Fibroblast of skin of abdomen (primary cell): ENCODE results near the gene RHBDD3.

Experiments used
- DNase-seq: peaks from one replicate; pipeline ENCODE4 v3.0.0-alpha.2; 2013

The RHBDD3 gene

GRCh38 chr22:29306175-29306834, 38.5 kb upstream of the RHBDD3 start, which contains the start of gene GAS2L1:
Gene GAS2L1, plus strand, starts transcription at chr22:29306650. Its CDS starts 1,456 bp downstream, at chr22:29308106.
- DNase-seq, result peak; percentile 79

DNA sequence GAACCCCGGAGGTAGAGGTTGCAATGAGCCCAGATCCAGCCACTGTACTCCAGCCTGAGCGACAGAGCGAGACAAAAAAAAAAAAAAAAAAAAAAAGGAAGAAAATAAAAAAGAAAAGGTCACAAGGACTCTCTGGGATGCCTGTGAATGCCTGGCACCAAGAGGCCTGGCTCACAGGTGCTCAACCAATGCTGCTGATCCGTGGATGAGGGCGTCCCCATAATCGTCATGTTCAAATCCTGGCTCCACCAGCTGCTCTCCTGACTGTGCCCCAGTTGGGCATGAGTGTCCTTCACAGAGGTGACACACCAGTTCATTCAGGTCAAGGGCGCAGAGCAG, 38.0 kb upstream of the RHBDD3 start:
- DNase-seq, result no peak

DNA sequence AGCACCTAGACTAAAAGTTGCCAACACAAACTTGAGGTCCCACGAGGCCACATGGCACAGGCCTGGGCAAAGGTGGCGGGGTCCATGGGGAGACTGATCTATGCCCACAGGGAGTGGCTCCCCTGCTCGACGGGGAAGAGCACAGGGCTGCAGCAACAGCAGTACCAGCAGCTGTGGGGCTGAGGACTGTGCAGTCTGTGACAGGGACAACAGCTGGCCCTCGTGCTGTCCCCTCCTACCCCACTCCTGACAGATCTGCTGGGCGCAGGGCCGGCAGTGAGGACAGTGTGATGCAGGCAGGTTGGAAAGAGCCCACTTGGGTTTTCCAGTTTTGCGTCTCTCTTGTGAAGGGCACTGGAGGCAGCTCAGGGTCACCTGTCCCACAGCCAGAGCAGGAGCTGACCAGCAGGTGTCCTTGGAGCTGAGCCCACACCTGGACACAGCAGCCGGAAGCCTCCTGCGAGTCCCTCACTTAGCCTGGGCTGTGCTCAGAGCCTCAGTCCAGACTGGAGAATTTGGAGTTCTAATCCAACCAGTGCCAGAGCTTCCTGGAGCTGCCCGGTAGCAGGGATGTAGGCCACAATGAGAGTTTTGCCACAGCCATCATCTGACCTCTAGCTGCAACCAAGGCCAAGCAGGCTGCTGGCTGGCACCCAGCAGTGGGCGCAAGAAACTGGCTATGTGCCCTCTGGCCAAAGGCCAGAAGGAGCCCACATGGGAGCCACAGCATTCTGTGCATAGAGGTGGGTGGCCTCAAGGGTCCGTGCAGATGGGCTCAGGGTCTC, 35.1 kb upstream of the RHBDD3 start:
- DNase-seq, result no peak

DNA sequence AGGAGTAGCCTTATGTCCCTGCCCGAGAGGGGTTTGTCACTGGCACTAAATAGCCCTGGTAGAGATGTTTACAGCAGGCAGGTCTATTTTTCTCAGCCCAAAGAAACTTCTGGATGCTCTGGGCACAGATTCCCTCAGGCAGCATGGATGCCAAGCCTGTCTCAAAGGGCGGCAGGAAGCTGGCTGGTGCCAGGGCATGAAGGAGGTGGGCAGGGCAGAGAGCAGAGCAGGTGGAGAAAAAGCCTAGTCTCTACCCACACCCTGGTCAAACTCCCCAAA, 34.6 kb upstream of the RHBDD3 start:
- DNase-seq, result no peak

GRCh38 chr22:29301716-29302401, 34.1 kb upstream of the RHBDD3 start:
- no peak for DNase-seq

- no peak for DNase-seq
These were observed 33.2 kb upstream of the RHBDD3 start for GRCh38 chr22:29300807-29301601.

DNA sequence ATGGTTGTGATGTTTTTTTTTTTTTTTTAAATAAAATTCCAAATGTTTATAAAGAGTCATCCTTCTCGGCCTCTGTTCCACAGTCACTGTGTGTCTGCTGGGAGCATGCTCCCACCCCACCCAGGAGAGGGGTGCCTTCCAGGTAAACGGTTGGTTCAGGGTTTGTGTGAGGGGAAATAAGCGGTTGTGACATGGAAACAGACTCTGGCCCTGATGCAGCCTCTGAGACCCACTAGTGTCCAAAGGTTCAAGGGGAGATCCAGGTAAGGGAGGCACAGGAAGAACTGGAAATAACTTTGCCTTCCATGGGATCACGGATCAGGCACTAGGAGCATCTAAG, 32.7 kb upstream of the RHBDD3 start:
- no peak for DNase-seq

- no peak for DNase-seq
These were observed 31.5 kb upstream of the RHBDD3 start for GRCh38 chr22:29299136-29299900.

- no peak for DNase-seq
These were observed 30.9 kb upstream of the RHBDD3 start for GRCh38 chr22:29298641-29299040.

DNA sequence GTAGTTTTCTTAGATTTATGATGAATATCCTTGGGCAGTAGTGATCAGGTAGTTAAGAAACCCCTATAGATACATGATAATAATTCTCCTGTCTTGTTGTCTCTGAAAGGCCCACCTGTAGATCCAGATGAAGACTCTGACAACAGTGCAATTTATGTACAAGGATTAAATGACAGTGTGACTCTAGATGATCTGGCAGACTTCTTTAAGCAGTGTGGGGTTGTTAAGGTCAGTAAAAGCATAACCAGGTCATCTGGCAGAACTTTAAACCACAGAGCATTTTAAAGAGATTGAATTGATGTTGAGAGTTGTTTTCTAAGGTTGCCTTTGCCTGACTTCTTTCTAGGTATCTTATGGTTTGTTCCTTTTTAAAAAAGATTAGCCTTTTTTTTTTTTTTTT, 24.6 kb upstream of the RHBDD3 start:
- DNase-seq, result no peak

DNA sequence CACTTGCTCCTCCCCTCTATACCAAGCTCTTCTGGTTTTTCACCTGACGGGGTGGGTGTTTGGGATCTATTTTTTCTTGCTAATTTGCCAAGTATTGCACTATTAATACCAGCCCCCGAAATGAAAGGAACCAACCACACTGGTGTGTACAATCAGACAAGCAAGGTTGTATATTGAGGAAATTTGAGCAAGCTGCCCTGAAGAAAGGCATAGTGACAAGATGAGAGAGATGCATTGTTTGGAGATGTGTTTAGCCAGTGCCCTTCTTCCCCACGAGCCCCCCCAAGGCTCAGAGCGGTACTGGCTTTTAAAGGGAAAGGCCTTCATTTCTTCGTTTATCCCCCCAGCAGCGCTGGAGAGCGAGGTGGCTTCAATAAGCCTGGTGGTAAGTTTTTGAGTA, 23.4 kb upstream of the RHBDD3 start:
- DNase-seq, result no peak

- no peak for DNase-seq
These were observed 22.3 kb upstream of the RHBDD3 start for GRCh38 chr22:29290061-29290460.

DNA sequence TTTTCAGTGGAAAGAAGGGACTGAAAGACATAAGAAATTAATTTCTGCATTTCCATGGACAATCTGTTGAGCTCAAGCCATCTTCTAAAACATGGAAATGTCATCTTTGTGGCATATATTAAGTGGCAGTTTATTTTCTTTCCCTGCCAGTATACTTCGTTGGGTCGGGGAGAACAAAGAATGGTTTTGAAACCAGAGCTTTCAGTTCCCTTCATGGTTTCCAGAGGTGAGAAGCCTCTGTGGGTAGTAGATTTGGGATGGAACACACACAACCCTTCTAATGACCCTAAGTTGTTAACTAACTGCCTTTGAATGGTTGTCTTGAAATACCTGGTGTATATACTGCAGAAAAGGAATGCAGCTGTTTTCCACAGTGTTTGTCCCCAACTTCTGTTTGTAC, 21.1 kb upstream of the RHBDD3 start:
- no peak for DNase-seq

DNA sequence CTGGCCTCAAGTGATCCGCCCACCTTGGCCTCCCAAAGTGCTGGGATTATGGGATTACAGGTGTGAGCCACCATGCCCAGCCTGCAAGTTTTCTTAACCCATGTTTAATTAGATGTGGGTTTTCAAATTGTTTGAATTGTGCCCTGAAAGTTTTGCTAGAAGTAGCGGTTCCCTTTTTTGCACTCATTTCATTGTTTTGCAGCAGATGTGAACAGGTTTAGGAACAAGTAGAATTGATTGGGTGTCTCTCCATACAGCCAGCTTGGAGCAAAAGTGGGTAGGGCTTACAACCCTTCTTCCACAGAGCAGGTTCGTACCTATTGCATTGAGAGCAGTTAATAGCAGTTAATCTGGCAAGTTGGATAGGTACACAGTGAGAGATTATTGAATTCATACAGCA, 16.4 kb upstream of the RHBDD3 start:
- DNase-seq, result no peak

GRCh38 chr22:29277927-29278326, 10.1 kb upstream of the RHBDD3 start:
- no peak for DNase-seq

- no peak for DNase-seq
These were observed 8.2 kb upstream of the RHBDD3 start for GRCh38 chr22:29275819-29276565.

DNA sequence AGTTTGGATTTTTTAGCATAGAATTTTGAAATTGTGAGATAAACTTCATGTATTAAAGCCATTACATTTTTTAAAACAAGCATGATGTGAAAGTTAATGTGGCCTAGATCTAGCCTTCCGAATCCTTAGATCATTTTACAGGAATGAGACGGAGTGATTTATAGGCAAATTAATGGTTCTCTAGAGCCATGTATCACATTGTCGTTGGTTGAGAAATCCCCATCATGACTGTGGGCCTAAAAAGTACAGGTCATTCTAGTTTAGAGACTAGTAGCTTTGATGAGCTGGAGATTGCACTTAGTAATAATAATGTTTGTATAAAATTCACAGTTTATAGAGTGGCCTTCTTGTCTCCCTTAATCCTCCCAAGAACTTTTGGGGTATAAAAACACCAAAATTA, 7.4 kb upstream of the RHBDD3 start:
- no peak for DNase-seq

DNA sequence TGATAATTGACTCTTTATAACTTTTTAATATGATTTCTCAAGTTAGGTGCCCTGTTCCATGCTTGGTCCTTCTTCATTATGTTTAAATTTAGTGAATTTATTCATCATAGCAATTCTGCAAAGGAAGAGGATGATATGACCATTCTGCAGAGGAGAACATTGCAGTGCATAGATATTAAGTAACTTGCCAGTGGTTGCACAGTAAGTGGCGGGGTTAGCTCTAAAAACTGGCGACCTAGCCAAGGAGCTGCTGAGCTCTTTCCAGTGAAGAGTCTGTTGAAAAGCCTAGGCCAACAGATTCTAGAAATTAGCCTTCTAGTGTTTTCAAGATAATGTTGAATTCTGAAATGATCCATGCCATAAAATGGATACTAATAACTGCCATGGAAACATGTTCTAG, 4.8 kb upstream of the RHBDD3 start:
- DNase-seq, result no peak

- peak; percentile 33 for DNase-seq
These were observed 2.9 kb upstream of the RHBDD3 start for GRCh38 chr22:29270475-29271271.

- DNase-seq, result no peak
These were observed 2.1 kb upstream of the RHBDD3 start for GRCh38 chr22:29269731-29270474.
